Left ventricle myocardium inferior (tissue), 1 donor: Measurements from ENCODE around the gene NKD1. TPM values are rescaled to one million over a fixed set of nuclear protein-coding genes. Genes with fewer than 3 reads are reported as not detected.

Experiments
- DNase-seq: peaks from one replicate; pipeline ENCODE4 v3.0.0-alpha.2; 2020
- H3K27ac ChIP-seq: fragments of 200-600 bp; replicated peaks from 2 replicates; pipeline ENCODE4 v1.8.0; 2021
- H3K27me3 ChIP-seq: fragments of 200-600 bp; 2 replicates; pipeline ENCODE4 v1.8.0; 2021; ENCODE audit warnings: low read depth
- H3K36me3 ChIP-seq: fragments of 200-600 bp; 2 replicates; pipeline ENCODE4 v1.8.0; 2021
- H3K4me1 ChIP-seq: fragments of 200-600 bp; 2 replicates; pipeline ENCODE4 v1.8.0; 2021
- H3K4me3 ChIP-seq: fragments of 200-600 bp; 2 replicates; pipeline ENCODE4 v1.8.0; 2021; ENCODE audit warnings: mild to moderate bottlenecking, moderate library complexity
- H3K9me3 ChIP-seq: fragments of 200-600 bp; replicated peaks from 2 replicates; pipeline ENCODE4 v1.8.0; 2021
- CTCF ChIP-seq: fragments of 200-600 bp; IDR thresholded peaks from 2 replicates; pipeline ENCODE4 v1.8.0; 2021; ENCODE audit warnings: antibody characterized with exemption, mild to moderate bottlenecking, borderline replicate concordance
- intact Hi-C: fragments of 100-400 bp; cut with micrococcal nuclease; formaldehyde crosslinking; loops from one replicate; pipeline ENCODE4 v1.11.0; 2022
- total RNA-seq: library from RNA; stranded (reverse); fragmentation: NEBNext Ultra II Directional; extraction: Animal tissue kit (Norgen Biotek cat#: 25700); gene quantifications from one replicate; pipeline ENCODE4 v1.2.1, GENCODE V29; 2021
- donor health status: DM: no; HTN: yes; CAD: no; lungs with severe emphysema.

The NKD1 gene
- total RNA-seq, 1 donor from 2014 or later: 1.5 TPM

GRCh38 chr16:50539053-50539695, 9.0 kb upstream of the NKD1 start:
- H3K27me3 ChIP-seq: peaks cover 65% of the 10 kb centered on the region
- no peak overlapping the region for H3K27ac ChIP-seq
- no peaks in the 10 kb centered on the region for H3K4me1 ChIP-seq
- TF ChIP-seq CTCF: no peak
- intact Hi-C loops: no loop called here
- H3K4me3 ChIP-seq: no peak overlapping the region
- no peaks in the 10 kb centered on the region for H3K9me3 ChIP-seq
- no peaks in the 10 kb centered on the region for H3K36me3 ChIP-seq
- DNase-seq: no peak

GRCh38 chr16:50539822-50540710, 8.1 kb upstream of the NKD1 start:
- H3K4me1 ChIP-seq: no peaks in the 10 kb centered on the region
- no peak for DNase-seq
- H3K4me3 ChIP-seq: no peak overlapping the region
- intact Hi-C loops: no loop called here
- no peak overlapping the region for H3K27ac ChIP-seq
- peaks cover 67% of the 10 kb centered on the region for H3K27me3 ChIP-seq
- no peak for TF ChIP-seq CTCF
- no peaks in the 10 kb centered on the region for H3K36me3 ChIP-seq
- no peaks in the 10 kb centered on the region for H3K9me3 ChIP-seq

- TF ChIP-seq CTCF: no peak
- intact Hi-C loops: no loop called here
- H3K4me3 ChIP-seq: no peak overlapping the region
- no peaks in the 10 kb centered on the region for H3K9me3 ChIP-seq
- peaks cover 67% of the 10 kb centered on the region for H3K27me3 ChIP-seq
- H3K36me3 ChIP-seq: no peaks in the 10 kb centered on the region
- no peak overlapping the region for H3K27ac ChIP-seq
- no peaks in the 10 kb centered on the region for H3K4me1 ChIP-seq
- DNase-seq: no peak
Observed at GRCh38 chr16:50540711-50541007, 7.5 kb upstream of the NKD1 start.

- peaks cover 70% of the 10 kb centered on the region for H3K27me3 ChIP-seq
- no peak for DNase-seq
- intact Hi-C loops: no loop called here
Observed at GRCh38 chr16:50542703-50543102, 5.5 kb upstream of the NKD1 start.

GRCh38 chr16:50546125-50546524, 2.1 kb upstream of the NKD1 start:
- no peak overlapping the region for H3K4me3 ChIP-seq
- no peak overlapping the region for H3K27ac ChIP-seq
- no peak for TF ChIP-seq CTCF
- peaks cover 19% of the 10 kb centered on the region for H3K4me1 ChIP-seq
- no peaks in the 10 kb centered on the region for H3K36me3 ChIP-seq
- no peak for DNase-seq
- intact Hi-C loops: no loop called here
- H3K9me3 ChIP-seq: no peaks in the 10 kb centered on the region
- peaks cover 78% of the 10 kb centered on the region for H3K27me3 ChIP-seq

More at GRCh38 chr16:50542703-50543102, 5.5 kb upstream of the NKD1 start:
- H3K36me3 ChIP-seq: no peaks in the 10 kb centered on the region
- peaks cover 7% of the 10 kb centered on the region for H3K4me1 ChIP-seq
- TF ChIP-seq CTCF: no peak
- no peak overlapping the region for H3K4me3 ChIP-seq
- no peaks in the 10 kb centered on the region for H3K9me3 ChIP-seq
- H3K27ac ChIP-seq: no peak overlapping the region
